CD14-positive monocyte (primary cell): ENCODE measurements around the gene INS. TPM values are rescaled to one million over a fixed set of nuclear protein-coding genes. Genes with fewer than 3 reads are reported as not detected.

Experiments
- DNase-seq, 3 donors: peaks; one replicate each; pipeline ENCODE4 v3.0.0-alpha.2; 2011 to 2022
- H2AFZ ChIP-seq: 2 replicates; pipeline ENCODE4 v1.6.0; 2012; ENCODE audit warnings: mild to moderate bottlenecking, low read depth, low read length, inconsistent platforms; ENCODE audit not compliant: insufficient read depth, poor library complexity, severe bottlenecking
- H3K27ac ChIP-seq, 2 donors: 1 replicate in 1 of 2; 2 replicates in 1 of 2; pipeline ENCODE4 v1.5.1; 2012 to 2013; ENCODE audit warnings: low read length in 2 of 2, control low read depth in 1 of 2, inconsistent platforms in 1 of 2, low read depth in 1 of 2, mild to moderate bottlenecking in 1 of 2
- H3K27me3 ChIP-seq, 2 donors: one replicate each; pipeline versions ENCODE4 v1.6.0 to v1.6.1; 2011 to 2013; ENCODE audit warnings: low read length in 2 of 2; ENCODE audit not compliant: control insufficient read depth in 2 of 2, insufficient read depth in 2 of 2
- H3K36me3 ChIP-seq, 2 donors: replicated peaks in 1 of 2; 1 replicate in 1 of 2; 2 replicates in 1 of 2; pipeline versions ENCODE4 v1.5.1 to v1.6.1; 2012 to 2013; ENCODE audit warnings: low read length in 2 of 2, control low read depth in 1 of 2, inconsistent platforms in 1 of 2, mild to moderate bottlenecking in 1 of 2; ENCODE audit not compliant: insufficient read depth in 2 of 2, control insufficient read depth in 1 of 2
- H3K4me1 ChIP-seq, 2 donors: 1 replicate in 1 of 2; 2 replicates in 1 of 2; pipeline versions ENCODE4 v1.5.1 to v1.6.1; 2012 to 2013; ENCODE audit warnings: low read length in 2 of 2, control low read depth in 1 of 2, inconsistent platforms in 1 of 2, mild to moderate bottlenecking in 1 of 2, moderate library complexity in 1 of 2; ENCODE audit not compliant: insufficient read depth in 2 of 2, control insufficient read depth in 1 of 2
- H3K4me2 ChIP-seq: replicated peaks from 2 replicates; pipeline ENCODE3; 2012; ENCODE audit warnings: low read length, moderate library complexity, mild to moderate bottlenecking; ENCODE audit not compliant: poor library complexity, severe bottlenecking; ENCODE audit errors: extremely low read depth
- H3K4me3 ChIP-seq, 3 experiments: fragments of 200-600 bp in 1 of 3; sonication (generic) in 1 of 3; replicated peaks in 1 of 3; 1 replicate in 2 of 3; 2 replicates in 1 of 3; pipeline ENCODE4 v1.5.1; 2011 to 2013; ENCODE audit warnings: low read length in 3 of 3, mild to moderate bottlenecking in 3 of 3, control low read depth in 2 of 3, low read depth in 2 of 3, inconsistent platforms in 1 of 3, moderate library complexity in 1 of 3
- H3K79me2 ChIP-seq: 2 replicates; pipeline ENCODE4 v1.6.0; 2012; ENCODE audit warnings: mild to moderate bottlenecking, control low read depth, inconsistent platforms, low read length, moderate library complexity; ENCODE audit not compliant: insufficient read depth
- H3K9ac ChIP-seq: 2 replicates; pipeline ENCODE4 v1.6.0; 2017; ENCODE audit warnings: low read length, mild to moderate bottlenecking; ENCODE audit not compliant: insufficient read depth, poor library complexity, severe bottlenecking
- H3K9me3 ChIP-seq, 2 donors: replicated peaks in 1 of 2; 1 replicate in 1 of 2; 2 replicates in 1 of 2; pipeline versions ENCODE4 v1.5.1 to v1.6.1; 2012 to 2013; ENCODE audit warnings: low read length in 2 of 2, control low read depth in 1 of 2; ENCODE audit not compliant: control insufficient read depth in 1 of 2, insufficient read depth in 1 of 2
- H4K20me1 ChIP-seq: 2 replicates; pipeline ENCODE4 v1.6.0; 2012; ENCODE audit warnings: mild to moderate bottlenecking, low read length, control low read depth, moderate library complexity; ENCODE audit not compliant: insufficient read depth
- H3K27ac Mint-ChIP-seq, 7 donors: one replicate each; pipeline ENCODE4 v1.8.0; 2020; ENCODE audit warnings: mild to moderate bottlenecking in 7 of 7, mixed read lengths in 7 of 7, moderate library complexity in 6 of 7, inconsistent platforms in 2 of 7
- H3K27me3 Mint-ChIP-seq, 3 donors: one replicate each; pipeline ENCODE4 v1.8.0; 2021 to 2022; ENCODE audit warnings: low read depth in 3 of 3, mild to moderate bottlenecking in 3 of 3, mixed read lengths in 3 of 3, moderate library complexity in 3 of 3, inconsistent platforms in 1 of 3
- H3K36me3 Mint-ChIP-seq, 2 donors: one replicate each; pipeline ENCODE4 v1.8.0; 2020; ENCODE audit warnings: mixed read lengths in 2 of 2, inconsistent platforms in 1 of 2, mild to moderate bottlenecking in 1 of 2
- H3K4me1 Mint-ChIP-seq: one replicate; pipeline ENCODE4 v1.8.0; 2020; ENCODE audit warnings: mild to moderate bottlenecking, mixed read lengths
- H3K4me3 Mint-ChIP-seq, 2 donors: one replicate each; pipeline ENCODE4 v1.8.0; 2020; ENCODE audit warnings: mild to moderate bottlenecking in 2 of 2, mixed read lengths in 2 of 2, moderate library complexity in 1 of 2
- H3K9me3 Mint-ChIP-seq, 7 donors: one replicate each; pipeline ENCODE4 v1.8.0; 2020 to 2022; ENCODE audit warnings: mixed read lengths in 7 of 7, mild to moderate bottlenecking in 6 of 7, moderate library complexity in 6 of 7, inconsistent platforms in 2 of 7
- WGBS: methylation state at CpG from one replicate; pipeline ENCODE4 v1.1.5; 2013; ENCODE audit warnings: missing lambda C conversion rate; ENCODE audit not compliant: insufficient coverage; 5-methylcytosine and 5-hydroxymethylcytosine counted together
- intact Hi-C, 2 donors: fragments of 100-400 bp; cut with micrococcal nuclease; formaldehyde crosslinking; loops; one replicate each; pipeline versions ENCODE4 v1.15.0 to v1.15.1; 2023
- polyA plus RNA-seq, 3 donors: library from polyadenylated mRNA; depleted of rRNA in 1 of 3; unstranded in 2 of 3; stranded (reverse) in 1 of 3; fragments of 300-500 nt in 2 of 3; fragments of >200 nt in 1 of 3; fragmentation: Illumina TruSeq in 2 of 3; gene quantifications; 1 replicate in 2 of 3; 2 replicates in 1 of 3; pipeline ENCODE4 v1.2.3, GENCODE V29; 2012 to 2021
- TF ChIP-seq, protein P1 (sequence below): fragments of 200-600 bp; IDR thresholded peaks from one replicate; pipeline ENCODE4 v1.8.0; 2022; ENCODE audit warnings: antibody characterized with exemption, mild to moderate bottlenecking

The INS gene
- polyA plus RNA-seq, 3 donors, result not detected

DNA sequence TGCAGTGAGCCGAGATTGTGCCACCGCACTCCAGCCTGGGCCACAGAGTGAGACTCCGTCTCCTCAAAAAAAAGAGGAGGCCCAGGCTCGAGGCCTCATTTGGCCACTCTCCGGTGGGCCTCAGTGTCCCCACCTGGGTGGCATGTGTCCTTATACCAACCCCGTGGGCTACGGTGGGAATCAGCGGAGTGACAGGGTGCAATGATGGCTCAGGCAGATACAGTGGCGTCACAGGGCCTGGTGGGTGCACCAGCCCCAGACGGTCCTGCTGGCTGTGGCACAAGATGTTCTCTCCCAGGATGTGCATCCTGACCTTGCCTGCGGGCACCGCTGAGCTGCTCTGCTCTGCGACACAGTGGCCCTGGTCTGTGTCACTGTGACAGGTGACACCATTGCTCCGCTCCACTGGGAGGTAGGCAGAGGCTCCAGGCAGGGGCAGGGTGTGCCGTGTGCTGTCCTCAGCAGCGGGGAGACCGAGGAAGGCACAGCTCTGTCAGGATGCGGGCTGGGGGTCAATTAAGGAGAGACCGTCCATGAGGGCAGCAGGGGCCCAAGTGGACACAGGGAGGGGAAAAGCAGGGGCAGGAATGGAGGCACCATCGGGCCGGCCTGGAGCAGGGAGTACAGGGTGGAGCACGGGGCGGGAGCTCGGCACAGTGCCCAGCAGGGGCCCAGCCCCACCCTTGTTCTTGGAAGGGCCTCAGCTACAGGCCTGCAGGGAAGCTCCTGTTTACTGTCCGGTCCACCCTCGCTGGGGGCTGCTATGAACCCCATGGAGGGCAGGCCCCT, 32.3 kb upstream of the INS start:
- no peaks in the 10 kb centered on the region for H3K36me3 Mint-ChIP-seq
- H2AFZ ChIP-seq, result no peak overlapping the region
- H3K79me2 ChIP-seq, result no peaks in the 10 kb centered on the region
- H3K36me3 ChIP-seq, result no peaks in the 10 kb centered on the region
- peaks cover 22 to 34% of the 10 kb centered on the region in 2 donors for H3K4me1 ChIP-seq
- no peak overlapping the region for H3K4me3 ChIP-seq
- peak overlapping the region in 1 of 7 donors; percentile 40 for H3K27ac Mint-ChIP-seq
- intact Hi-C loops, result loop anchor here (10.0 kb wide), 1 partner anchor 332 kb away; no protein-coding TSS in a partner anchor
- peaks cover 17 to 20% (median 18%) of the 10 kb centered on the region in 3 donors for H3K27me3 Mint-ChIP-seq
- no peak overlapping the region for H3K4me2 ChIP-seq
- no peaks in the 10 kb centered on the region for H4K20me1 ChIP-seq
- peaks cover 21% of the 10 kb centered on the region for H3K4me1 Mint-ChIP-seq
- no peaks in the 10 kb centered on the region for H3K9me3 ChIP-seq
- H3K27me3 ChIP-seq, result peaks cover 0 to 5% of the 10 kb centered on the region in 2 donors
- H3K4me3 Mint-ChIP-seq, result no peak overlapping the region
- H3K27ac ChIP-seq, result no peak overlapping the region
- TF ChIP-seq, protein P1, sequence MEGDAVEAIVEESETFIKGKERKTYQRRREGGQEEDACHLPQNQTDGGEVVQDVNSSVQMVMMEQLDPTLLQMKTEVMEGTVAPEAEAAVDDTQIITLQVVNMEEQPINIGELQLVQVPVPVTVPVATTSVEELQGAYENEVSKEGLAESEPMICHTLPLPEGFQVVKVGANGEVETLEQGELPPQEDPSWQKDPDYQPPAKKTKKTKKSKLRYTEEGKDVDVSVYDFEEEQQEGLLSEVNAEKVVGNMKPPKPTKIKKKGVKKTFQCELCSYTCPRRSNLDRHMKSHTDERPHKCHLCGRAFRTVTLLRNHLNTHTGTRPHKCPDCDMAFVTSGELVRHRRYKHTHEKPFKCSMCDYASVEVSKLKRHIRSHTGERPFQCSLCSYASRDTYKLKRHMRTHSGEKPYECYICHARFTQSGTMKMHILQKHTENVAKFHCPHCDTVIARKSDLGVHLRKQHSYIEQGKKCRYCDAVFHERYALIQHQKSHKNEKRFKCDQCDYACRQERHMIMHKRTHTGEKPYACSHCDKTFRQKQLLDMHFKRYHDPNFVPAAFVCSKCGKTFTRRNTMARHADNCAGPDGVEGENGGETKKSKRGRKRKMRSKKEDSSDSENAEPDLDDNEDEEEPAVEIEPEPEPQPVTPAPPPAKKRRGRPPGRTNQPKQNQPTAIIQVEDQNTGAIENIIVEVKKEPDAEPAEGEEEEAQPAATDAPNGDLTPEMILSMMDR, result no peak
- DNase-seq, result no peak
- no peak overlapping the region for H3K9ac ChIP-seq
- peaks cover 0 to 3% (median 0%) of the 10 kb centered on the region in 7 donors for H3K9me3 Mint-ChIP-seq
- 93% methylated on average over 23 of the region's 26 CpGs for WGBS

GRCh38 chr11:2192435-2192834, 31.4 kb upstream of the INS start:
- H3K36me3 Mint-ChIP-seq, result no peaks in the 10 kb centered on the region
- H3K4me3 Mint-ChIP-seq, result no peak overlapping the region
- no peak for DNase-seq
- Histone ChIP-seq H3K4me3 (no peak overlapping the region), H3K27ac (peak overlapping the region in 1 of 2 donors; percentile 75), H3K9me3 (no peaks in the 10 kb centered on the region), H3K4me2 (no peak overlapping the region), H3K4me1 (peaks cover 22 to 34% of the 10 kb centered on the region in 2 donors), H3K36me3 (no peaks in the 10 kb centered on the region), H3K9ac (no peak overlapping the region), H2AFZ (no peak overlapping the region), H4K20me1 (no peaks in the 10 kb centered on the region), H3K27me3 (peaks cover 0 to 5% of the 10 kb centered on the region in 2 donors), H3K79me2 (no peaks in the 10 kb centered on the region)
- no peaks in the 10 kb centered on the region for H3K9me3 Mint-ChIP-seq
- peaks cover 21% of the 10 kb centered on the region for H3K4me1 Mint-ChIP-seq
- intact Hi-C loops, result loop anchor here (10.0 kb wide), 1 partner anchor 332 kb away; no protein-coding TSS in a partner anchor
- TF ChIP-seq, protein P1, result no peak
- H3K27me3 Mint-ChIP-seq, result peaks cover 14 to 20% (median 18%) of the 10 kb centered on the region in 3 donors
- no peak overlapping the region for H3K27ac Mint-ChIP-seq
- 99% methylated on average over 7 of the region's 10 CpGs for WGBS
